Right forelimb (tissue), 1 donor: Measurements from ENCODE around the gene CATSPERE.
"Not testable (repeated sequence)": the region's sequence is repeated elsewhere in the genome, so short reads cannot be mapped to it uniquely, and the experiment has no call there.

Source experiments
- DNase-seq: peaks from one replicate; pipeline ENCODE4 v3.0.0-alpha.2; 2018

CATSPERE gene

DNA sequence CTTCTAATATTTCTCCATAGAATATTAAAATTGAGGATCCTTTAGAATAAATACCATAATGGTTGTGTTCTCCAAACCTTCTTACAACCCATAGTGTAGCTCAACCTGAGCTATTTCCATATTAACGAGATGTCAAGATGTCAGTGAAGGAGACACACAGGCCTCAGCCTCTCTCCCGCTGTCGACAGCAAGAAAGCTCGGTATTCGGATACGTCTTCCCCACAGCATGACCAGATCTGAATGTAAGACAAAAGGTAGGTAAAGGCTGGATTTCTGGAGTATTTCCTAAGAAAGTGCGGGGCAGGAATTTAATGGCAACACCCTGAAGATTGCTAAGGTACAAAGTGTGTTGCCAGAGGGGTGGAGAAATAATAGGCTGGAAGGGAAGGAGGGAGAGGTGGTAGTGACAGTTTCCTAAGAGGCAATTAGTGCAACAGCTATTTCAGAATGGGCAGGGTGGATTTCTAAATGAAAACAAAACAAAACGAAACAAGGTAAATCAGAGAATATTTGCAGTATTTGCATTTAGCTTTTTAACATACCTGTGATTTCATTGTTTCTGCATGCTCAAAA, 11.1 kb upstream of the CATSPERE start:
- no peak for DNase-seq

DNA sequence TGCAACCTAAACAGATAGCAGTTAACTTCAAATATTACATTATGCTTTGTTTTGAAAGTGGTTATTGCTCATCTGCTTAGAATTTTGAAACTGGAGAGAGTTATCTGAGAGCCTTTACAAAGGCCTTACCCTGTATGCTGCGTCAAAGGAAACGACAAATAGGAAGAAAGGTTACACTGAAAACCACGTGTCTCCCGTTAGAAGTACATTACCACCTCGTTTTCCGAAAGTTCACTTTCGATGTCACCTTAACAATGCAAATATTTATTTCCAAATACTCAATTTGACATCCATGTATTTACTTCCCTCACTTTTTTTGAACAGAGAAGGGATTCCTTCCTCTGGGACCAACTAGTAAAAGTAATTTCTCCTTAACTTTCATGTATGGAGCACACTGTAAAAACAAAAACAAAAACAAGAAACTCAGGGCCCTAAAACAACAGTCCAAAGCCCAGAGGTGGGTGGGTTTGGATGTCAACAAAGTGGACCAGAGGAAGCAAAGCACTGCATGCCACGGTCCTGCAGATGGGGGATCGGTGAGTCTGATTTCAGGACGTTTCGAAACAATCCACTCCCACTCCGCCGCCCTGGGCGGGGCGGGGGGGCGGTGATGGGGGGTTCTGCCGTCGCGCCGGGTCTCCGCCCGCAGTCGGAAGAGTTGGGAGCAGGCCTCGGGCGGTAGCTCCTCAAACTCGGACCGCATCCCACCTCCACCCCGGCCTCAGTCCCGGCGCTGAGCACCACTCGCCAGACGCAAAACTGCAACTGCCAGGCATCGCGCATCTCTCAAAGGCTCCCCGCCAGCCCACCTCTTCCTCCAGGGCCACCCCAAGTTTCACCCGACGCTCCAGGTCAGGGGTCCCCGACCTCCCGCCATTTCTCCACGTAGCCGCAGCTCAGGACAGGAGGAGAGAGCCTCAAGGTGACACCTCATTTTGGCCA, 10.2 kb upstream of the CATSPERE start:
- peak; percentile 74 for DNase-seq

DNA sequence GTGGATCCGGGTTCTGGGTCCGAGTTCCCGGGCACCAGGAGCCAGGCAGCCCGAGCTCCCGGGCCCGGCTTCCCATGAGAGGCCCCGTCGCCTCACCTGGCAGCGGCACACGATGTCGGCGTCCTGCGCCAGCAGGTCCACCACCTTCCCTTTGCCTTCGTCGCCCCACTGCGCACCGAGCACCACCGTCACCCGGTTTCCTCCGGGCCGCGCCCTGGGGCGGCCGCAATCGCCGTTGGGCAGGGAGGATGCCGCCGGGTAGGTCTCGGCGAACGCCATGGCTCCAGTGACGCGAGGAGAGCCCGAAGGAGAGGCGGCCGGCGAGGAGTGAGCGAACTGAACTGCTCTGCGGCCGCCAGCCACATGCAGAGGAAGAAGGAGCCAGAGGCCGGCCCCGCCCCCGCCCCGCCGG, 9.5 kb upstream of the CATSPERE start, which contains the start of gene ADSS2:
ADSS2 (minus strand) TSS at position 371 of the 412 bp plus-strand sequence; CDS start at position 279, 92 bp downstream.
- no peak for DNase-seq

DNA sequence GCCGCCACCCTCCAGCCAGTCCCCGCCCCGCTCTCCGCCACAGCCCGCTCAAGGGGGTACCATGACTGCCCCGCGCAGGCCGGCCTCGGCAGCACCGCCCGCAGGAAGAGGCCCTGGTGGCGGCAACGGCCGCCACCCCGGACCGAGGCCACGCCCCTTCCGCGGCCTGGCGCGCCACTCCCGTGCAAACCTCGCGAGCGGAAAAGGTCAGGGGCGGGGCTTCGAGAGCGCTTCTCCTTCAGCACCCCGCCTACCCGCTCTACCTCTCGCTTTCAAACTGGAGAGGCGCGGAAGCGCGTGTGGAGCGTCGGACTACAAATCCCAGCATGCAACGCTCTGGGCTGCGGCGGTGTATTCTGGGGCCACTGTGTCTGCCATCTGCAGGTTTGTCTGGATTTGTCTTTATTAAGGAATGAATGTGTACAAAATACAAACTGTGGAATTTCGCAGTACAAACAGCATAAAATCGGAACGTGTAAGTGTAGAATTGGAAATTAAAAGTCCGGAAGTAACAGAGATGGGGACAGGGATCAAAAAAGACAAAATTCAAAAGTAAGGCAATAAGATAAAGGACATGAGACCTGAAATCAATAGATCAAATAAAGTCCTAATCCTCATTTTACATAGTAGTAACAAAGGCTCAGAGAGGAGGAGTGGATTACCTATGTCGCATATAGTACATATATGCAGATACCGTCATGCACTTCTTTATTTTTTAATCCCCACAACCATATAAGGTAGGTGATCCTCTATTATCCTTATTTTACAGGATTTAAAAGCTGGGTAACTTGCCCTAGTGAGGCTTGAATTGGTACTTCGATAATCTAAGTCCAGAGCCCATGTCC, 8.9 kb upstream of the CATSPERE start:
- DNase-seq = peak; percentile 99

DNA sequence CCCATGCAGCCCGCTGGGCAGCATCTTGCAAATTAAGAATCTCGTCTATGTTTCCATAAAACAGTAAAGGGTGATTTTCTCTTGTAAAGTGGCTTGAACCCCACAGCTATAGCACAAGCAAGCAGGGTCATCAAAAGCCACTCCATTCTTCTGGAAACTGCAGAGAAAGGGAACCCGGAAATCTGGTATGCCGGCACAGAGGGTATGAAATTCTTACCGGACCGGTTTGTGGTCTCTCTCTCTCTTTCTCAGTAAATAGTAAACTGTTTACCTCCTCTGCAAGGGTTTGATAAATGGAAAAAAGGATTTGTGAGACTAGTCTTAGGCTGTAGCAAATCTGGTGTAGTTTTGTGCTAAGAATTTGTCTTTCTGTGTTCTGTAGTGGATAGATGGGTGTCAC, 6.7 kb upstream of the CATSPERE start:
- DNase-seq = no peak

DNA sequence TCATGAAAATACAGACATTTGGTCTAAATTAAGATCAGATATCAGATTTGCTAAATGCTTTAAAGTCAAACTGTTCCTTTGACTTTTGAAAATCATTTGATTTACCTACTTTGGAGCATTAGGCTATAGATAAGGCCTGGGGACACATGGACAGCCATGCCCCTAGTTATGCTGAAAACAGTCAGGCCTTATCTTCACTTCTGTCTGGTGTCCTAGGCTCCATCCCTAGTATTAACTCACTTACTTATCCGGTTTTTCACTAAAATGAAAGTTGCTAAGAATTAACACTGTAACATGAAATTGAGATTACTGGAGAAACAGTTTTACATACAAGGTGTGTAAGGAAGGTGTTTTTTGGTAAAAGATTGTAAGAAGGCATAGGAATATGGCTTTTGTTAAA, 4.5 kb upstream of the CATSPERE start:
- no peak for DNase-seq

DNA sequence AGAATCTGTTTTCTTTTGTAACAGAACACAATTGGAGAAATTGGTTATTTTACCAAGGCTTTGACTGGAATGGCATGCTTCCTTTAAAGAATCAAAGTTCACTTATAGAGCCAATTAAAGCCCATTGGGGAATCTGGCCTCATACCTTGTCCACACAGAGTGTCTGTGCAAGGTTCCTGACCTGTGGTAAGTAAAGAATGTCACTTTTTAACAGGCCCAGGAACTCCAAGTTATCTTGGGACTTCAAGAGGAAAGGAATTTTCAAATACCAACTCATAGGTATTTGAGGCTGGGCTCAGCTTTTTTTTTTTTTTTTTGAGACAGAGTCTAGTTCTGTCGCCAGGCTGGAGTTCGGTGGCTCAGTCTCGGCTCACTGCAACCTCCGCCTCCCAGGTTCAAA, 2.3 kb upstream of the CATSPERE start:
- no peak for DNase-seq

DNA sequence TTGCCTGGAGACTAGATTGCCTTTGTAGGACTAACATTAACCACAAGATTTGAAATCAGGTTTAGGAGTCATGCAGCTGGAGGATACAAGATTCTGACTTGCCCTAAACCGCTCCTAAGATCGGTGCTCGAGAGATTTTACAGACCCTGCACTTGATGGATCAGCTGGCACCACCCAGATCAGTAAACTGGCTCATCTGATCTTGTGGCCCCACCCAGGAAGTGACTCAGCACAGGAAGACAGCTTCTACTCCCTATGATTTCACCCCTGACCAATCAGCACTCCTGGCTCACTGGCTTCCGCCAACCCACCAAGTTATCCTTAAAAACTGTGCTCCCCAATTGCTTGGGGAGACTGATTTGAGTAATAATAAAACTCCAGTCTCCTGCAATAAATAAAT, 876 bp upstream of the CATSPERE start:
- no peak for DNase-seq

DNA sequence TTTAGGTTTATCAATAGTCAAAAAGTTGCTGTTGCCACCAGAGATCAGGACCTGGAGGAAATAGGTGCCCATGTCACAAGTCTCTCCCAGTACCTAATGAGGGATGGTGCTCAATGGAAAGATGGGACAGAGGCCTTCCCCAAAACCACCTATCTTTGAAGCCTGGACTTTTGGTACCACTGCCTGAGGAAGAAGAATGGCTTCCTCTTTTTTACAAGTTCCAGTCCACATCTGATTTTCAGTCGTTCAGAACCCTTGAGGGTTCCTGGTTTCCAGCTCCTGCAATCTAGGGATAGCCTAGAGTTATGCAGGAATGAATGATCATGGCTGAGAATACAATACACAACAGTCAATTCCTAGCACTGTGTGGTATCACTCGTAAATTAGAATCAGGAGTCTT, 5.7 kb downstream of the CATSPERE start:
- DNase-seq = no peak

DNA sequence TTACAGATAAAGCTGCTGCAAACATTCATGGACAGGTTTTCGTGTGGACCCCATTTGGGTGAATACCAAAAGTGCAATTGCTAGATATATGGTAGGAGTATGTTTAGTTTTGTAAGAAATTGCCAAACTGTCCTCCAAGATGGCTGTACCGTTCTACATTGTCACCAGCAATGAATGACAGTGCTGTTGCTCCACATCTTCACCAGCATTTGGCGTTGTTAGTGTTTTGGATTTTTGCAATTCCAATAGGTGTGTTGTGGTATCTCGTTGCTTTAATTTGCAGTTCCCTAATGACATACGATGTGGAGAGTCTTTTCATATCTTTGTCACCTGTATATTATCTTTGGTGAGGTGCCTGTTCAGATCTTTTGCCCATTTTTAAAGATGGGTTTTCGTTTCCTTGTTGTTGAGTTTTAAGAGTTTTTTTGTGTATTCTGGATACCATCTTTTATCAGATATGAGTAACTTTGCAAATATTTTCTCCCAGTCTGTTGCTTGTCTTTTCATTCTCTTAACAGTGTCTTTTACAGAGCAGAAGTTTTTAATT, 12.1 kb downstream of the CATSPERE start:
- no peak for DNase-seq

DNA sequence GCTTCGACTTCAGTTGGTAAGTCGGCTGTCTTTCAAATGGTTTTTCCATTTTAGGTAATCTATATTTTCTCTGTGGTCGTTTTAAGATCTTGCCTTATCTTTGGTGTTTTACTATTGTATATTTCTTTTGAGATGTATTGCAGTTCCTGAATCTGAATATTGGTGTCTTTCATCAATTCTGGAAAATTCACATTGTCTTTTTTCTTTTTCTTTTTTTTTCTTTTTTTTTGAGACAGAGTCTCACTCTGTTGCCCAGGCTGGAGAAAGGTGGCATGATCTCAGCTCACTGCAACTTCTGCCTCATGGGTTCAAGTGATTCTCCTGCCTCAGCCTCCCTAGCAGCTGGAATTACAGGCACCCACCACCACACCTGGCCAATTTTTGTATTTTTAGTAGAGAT, 23.9 kb downstream of the CATSPERE start:
- not testable (repeated sequence) for DNase-seq

DNA sequence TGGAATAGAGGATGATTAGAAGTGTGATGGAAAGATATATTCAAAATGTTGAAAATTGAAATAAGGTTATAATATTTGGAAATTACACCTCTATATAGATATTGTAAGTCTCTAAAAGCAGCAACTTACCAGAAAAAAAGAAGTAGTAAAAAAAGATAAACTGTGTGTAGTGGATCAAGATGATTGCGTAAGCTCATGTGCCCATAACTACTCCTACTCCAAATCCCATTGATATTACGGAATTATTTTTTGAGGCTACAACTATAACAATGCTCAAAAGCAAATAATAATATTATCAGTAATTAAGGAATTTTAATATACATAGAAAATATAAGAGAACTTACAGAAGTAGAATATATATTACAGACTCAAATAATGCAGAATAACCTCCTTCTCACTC, 33.6 kb downstream of the CATSPERE start:
- DNase-seq = no peak

DNA sequence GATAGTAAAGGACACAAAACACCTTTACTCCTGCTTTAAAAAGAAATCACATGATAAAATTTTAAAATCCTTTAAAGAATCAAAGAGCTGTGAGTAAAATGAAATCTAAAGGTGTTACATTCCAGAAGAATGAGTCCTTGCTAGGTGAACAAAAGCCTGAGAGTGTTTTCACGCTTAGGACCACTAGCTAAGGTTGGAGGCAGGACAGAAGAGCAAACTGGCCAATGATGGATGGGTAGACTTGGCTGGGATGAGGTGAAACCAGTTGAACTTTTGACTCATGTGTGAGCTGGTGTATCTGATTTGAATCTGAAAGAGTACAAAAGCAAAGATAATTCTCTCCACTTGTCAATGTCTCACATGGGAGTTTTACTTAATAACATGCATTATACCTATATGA, 35.1 kb downstream of the CATSPERE start:
- no peak for DNase-seq

DNA sequence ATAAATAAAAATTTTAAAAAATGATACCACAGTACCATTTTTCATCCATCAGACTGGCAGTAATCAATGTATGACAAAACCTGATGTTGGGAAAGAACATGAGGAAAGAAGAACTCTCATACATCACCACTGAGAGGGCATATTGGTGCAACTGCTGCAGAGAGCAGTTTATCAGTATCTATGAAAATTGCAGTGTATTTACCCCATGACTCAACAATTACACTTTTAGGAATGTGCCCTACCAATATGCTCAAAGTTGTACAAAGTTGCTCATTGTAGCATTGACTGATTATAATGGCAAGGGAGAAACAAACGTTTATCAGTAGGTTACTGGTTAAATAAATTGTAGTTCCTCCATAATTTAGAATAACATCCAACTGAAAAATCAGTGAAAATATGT, 36.7 kb downstream of the CATSPERE start:
- DNase-seq = no peak

DNA sequence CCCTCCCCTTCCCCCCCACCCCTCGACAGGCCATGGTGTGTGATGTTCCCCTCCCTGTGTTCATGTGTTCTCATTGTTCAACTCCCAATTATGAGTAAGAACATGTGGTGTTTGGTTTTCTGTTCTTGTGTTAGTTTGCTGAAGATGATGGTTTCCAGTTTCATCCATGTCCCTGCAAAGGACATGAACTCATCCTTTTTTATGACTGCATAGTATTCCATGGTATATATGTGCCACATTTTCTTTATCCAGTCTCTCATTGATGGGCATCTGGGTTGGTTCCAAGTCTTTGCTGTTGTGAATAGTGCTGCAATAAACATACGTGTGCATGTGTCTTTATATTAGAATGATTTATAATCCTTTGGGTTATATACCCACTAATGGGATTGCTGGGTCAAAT, 38.4 kb downstream of the CATSPERE start:
- DNase-seq = not testable (repeated sequence)

DNA sequence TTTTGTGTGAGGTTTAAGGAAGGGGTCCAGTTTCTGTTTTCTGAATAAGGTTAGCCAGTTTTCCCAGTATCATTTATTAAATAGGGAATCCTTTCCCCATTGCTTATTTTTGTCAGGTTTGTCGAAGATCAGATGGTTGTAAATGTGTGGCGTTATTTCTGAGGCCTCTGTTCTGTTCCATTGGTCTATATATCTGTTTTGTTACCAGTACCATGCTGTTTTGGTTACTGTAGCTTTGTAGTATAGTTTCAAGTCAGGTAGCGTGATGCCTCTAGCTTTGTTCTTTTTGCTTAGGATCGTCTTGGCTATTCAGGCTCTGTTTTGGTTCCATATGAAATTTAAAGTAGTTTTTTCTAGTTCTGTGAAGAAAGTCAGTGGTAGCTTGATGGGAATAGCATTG, 39.4 kb downstream of the CATSPERE start:
- DNase-seq = not testable (repeated sequence)

DNA sequence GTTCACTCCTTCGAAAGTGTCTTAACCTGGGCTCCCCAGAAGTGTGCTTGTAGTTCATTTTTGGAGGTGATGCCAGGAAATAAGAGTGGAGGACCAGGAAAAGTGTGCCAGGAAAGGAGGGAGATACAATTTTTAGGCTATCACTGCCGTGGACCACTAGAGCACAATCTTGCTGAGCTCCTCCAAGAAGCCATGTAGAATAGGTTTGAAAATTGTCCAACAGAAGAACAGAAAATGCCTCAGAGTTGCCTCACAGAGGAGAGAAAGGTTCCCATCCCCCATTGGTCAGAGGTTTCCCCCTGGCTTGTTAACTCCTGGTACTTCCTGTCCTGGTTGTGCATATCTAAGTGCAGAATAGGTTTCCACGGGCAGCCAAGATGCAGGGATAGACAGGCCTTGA, 41.6 kb downstream of the CATSPERE start:
- no peak for DNase-seq

DNA sequence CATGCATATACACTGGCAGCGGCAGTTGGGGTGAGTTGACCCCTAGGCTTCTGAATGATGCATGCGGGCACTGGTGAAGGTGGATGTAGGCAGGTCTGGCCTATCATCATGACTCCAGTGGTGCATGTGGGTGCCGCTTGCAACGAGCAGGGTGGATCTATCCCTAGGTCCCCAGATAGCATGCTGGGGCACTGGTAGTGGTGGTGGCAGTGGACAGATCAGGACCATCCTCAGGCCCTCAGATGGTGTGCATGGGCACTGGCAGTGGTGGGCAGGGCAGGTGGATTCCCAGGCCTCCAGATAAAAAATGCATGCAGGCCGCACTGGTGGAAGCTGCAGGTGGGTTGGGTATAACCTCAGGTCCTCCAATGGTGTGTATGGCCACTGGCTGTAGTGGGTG, 52.4 kb downstream of the CATSPERE start:
- no peak for DNase-seq

DNA sequence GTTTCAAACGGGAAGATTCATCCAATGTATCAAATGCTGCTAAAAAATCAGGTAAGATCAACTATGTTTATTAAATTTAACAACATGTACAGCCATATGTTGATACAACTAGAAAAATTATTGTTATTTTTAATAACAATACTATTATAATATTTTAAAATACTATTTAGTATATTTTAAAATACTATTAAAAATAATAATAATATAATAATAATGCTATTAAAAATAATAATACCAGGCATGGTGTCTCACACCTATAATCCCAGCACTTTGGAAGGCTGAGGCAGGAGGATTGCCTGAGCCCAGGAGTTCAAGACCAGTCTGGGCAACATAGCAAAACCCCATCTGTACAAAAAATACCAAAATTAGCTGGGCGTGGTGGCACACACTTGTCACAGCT, 54.6 kb downstream of the CATSPERE start:
- no peak for DNase-seq

DNA sequence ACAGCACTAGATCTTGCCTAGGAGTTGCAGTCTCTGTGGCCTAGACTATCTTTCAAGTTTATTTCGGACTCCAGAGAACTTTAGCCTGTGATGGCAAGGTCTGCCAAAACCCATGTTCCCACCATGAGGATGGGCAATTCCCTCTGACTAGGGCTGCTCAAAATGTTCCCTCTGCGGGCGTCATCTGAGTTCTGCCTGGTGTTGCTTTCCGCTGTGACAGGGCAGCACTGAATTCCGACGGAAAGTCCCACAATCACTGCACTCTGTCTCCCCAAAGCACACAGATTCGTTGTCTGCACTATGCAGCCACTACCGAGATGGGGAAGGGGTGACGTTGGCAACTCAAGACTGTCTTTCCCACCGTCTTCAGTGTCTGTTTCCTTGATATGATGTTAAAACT, 75.2 kb downstream of the CATSPERE start:
- no peak for DNase-seq

DNA sequence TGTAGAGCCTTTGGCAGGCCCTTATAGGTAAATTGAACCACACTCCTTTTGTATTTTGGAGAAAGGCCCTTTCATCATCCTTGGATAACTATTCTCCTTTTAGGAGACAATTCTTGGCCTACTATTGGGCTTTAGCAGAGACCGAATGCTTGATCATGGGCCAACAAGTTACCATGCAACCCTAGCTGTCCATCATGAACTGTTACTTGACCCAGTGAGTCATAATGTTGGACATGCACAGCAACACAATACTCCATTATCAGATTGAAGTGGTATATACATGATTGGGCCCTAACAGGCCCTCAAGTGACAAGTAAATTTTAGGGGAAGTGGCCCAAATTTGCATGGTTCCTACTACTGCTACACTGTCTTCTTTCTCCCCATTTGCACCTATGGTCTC, 84.4 kb downstream of the CATSPERE start:
- DNase-seq = no peak

DNA sequence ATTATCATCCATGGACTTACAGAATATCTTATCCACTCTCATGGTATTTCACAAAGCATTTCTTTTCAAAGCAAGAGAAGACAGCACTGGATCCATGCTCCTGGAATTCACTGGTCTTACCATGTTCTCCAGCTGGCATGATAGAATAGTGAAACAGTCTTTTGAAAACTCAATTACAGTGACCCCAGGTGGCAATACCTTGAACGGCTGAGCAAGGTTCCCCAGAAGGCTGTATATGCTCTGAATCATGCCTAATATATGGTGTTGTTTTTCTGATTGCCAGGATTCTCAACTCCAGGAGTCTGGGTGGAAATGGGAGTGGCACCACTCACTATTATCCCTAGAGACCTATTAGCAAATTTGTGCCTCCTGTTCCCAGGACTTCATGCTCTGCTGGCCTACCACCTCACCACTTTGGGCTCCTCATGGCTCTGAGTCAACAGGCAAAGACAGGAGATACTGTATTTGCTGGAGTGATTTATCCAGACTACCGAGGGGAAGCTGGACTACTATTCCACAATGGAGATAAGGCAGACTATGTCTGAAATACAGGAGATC, 87.6 kb downstream of the CATSPERE start:
- no peak for DNase-seq

DNA sequence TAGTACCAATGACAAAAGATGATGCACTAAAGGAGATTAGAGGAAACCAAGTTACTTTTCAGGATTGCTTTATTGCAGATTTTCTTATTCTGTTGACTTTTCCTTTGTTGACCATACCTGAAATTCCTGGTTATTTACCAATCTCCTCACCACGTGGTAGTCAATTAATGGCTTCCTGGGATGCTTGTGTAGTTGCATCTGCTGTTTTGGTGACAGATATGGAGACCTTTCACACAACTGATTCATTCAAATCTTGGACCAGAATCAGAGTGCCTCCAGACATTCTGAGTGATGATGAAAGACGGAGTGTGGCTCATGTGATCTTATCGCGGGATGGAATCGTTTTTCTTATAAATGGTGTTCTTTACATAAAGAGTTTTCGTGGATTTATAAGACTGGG, 91.3 kb downstream of the CATSPERE start:
- no peak for DNase-seq
